Putamen (tissue), 1 donor: ENCODE measurements around the gene AIF1.

ENCODE experiments used
- DNase-seq: peaks from one replicate; pipeline ENCODE4 v3.0.0-alpha.2; 2016; ENCODE audit warnings: low spot score

The AIF1 gene

DNA sequence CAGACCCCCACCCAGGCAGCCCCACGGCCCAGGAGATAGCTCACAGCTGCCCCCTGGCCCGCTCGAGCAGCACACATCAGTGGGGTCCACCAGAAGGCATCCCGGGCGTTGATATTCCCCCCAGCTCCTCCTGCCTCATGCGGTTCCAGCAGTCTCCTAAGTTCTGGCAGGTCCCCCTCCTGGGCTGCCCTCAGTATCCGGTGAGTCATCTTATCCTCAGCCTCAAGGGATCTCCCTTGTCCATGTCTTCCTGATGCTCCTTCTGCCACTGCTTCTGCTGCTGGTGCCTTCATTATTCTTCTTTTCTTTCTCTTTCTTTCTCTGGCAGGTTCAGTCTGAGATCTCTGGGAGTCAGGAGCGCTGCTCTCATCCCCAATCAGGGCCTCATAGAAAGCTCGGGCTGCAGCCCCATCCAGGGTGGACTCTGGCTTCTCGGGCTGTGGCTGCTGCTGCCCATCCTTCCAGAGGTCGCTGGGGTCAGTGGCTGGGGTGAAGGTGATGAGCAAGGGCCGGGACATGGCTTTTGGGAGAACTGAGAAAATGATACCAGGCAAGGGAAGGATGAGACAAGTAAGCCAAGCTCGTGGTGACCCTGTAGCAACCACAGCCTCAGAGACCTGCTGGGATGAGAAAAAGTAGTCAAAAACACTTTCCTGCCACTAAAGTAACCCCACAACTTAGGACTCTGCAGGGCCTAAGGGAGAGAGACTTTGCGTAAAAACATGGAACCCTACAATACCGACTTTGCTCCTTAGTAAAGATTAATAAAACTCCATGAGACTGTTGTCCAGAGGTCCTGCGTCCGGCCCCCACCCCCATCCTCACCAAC lies 49.1 kb downstream of the AIF1 start:
- no peak for DNase-seq

DNA sequence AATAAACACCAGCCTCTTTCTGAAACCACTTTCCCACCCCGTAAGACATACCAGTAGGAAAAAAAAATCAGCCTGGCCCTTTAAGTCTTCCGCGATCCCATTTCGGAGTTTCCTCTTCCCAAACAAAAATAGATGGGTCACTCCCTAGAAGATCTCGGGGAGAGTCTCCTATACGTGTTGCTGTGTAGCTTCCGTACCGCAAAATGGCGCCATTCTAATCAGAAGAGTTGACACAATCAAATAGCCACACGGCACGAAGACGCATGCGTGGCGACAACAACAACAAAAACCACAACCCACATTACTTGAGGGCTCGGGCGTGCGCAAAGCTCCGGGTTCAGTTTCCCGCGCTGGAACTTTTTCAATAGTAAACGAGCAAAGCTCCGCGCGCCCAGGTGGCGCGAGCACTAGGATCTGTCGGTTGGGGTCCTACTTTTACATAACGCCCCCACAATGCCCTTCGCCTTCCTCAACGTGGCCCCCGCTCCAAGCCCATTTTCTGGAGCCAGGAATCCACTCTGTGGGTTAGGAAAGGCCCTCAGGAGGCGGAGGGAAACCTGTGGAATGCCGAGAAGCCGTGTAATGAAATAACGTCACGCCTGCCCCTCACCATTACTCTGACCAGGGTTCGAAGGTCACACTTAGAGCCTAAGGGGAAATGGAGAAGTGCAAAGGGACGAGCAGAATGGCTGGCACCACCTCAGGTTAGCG lies 49.9 kb downstream of the AIF1 start, which contains the start of gene GPANK1:
TSS of gene GPANK1 (minus strand) at position 208 of the 711 bp plus-strand sequence. CDS start 519 bp downstream, outside the sequence.
- DNase-seq = peak; percentile 95

DNA sequence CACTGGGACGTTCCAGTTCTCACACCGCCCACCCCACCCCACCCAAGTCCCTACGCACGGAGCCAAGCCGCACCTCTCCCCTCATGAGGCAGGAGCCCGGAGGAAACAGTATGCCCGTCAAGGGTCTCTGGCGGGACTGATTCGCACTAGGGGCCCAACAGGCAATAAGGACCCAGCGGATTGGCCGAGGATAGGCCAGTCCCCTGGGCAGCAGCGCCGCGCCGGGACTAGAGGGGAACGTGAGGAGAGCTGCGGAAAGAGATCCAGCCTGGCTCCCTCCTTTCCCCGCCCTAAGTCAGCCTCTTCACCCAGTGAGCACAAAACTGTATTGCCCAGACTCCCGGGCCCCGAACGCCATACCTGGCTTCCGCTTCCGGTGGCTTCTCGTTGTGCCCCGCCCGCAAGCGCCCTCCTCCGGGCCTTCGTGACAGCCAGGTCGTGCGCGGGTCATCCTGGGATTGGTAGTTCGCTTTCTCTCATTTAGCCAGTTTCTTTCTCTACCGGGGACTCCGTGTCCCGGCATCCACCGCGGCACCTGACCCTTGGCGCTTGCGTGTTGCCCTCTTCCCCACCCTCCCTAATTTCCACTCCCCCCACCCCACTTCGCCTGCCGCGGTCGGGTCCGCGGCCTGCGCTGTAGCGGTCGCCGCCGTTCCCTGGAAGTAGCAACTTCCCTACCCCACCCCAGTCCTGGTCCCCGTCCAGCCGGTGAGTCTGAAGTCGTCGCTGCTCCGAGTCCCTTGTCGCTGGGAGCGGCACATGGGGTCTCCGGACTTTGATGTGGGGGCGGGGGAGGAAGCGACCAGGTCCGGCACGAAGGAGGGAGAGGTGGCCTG lies 50.7 kb downstream of the AIF1 start, which contains the start of gene CSNK2B:
TSS of gene CSNK2B (plus strand) at position 580 of the 836 bp plus-strand sequence. CDS start 752 bp downstream, outside the sequence.
- peak; percentile 99 for DNase-seq

DNA sequence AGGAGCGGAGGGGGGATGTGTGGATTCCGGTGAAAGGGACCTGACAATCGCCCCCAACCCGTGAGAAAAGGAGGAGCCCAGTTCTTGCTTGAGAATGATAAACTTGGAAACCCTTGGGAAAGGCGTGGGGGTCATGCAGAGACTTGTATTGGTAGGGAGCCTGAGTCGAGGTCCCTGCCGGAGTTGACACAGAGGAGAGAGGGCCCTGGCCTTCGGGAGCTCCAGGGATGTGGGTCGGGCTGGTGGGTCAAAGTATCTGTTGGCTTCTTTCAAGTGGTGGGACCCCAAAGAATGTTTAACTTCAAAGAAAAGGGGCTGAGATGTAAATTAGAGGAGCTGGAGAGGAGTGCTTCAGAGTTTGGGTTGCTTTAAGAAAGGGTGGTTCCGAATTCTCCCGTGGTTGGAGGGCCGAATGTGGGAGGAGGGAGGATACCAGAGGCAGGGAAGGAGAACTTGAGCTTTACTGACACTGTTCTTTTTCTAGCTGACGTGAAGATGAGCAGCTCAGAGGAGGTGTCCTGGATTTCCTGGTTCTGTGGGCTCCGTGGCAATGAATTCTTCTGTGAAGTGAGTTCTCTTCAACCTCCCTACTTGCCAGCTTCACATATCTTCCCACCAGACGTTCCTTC lies 51.4 kb downstream of the AIF1 start:
- no peak for DNase-seq
